ENCODE results near the gene ZNF618. TPM values are rescaled to one million over a fixed set of nuclear protein-coding genes. Genes with fewer than 3 reads are reported as not detected.

ZNF618 gene
- polyA plus RNA-seq, 1 of the 3 experiments (the other 2 are of a cell fraction): 6.2 TPM

- Histone ChIP-seq H3K79me2 (ENCODE audit: insufficient read depth) (peaks cover 55% of the 10 kb centered on the region), H3K36me3 (replicated peaks in 1 of 2; ENCODE audit: control insufficient read depth in 1 of 2, insufficient read depth in 2 of 2, low read length in 1 of 2) (no peaks in the 10 kb centered on the region), H3K27me3 (ENCODE audit: insufficient read depth) (no peaks in the 10 kb centered on the region), H3K4me1 (ENCODE audit: control insufficient read depth in 1 of 2, insufficient read depth in 2 of 2, low read depth in 1 of 2, low read length in 1 of 2) (peaks cover 6 to 16% of the 10 kb centered on the region in 2 experiments; a peak in 1 of 4 replicates), H3K9ac (no peak overlapping the region), H4K20me1 (ENCODE audit: insufficient read depth) (peaks cover 61% of the 10 kb centered on the region), H3F3A (replicated peaks; ENCODE audit: insufficient read depth) (peaks cover 3% of the 10 kb centered on the region), H3K4me2 (no peak overlapping the region), H3K27ac (ENCODE audit: low read depth in 2 of 2, low read length in 1 of 2) (no peak overlapping the region), H3K9me2 (no peaks in the 10 kb centered on the region), H3K9me3 (no peaks in the 10 kb centered on the region), H3K4me3 (ENCODE audit: low read depth in 2 of 2, low read length in 1 of 2) (no peak overlapping the region), H2AFZ (ENCODE audit: low read depth) (no peak overlapping the region)
- no peak for DNase-seq
- ChIA-PET POLR2A (no interaction called here), CTCF (interaction anchor here (1.6 kb wide), 1 partner anchor 37 kb away, joined by 4 read pairs; the partner anchor contains the start of gene ZNF618)
- TF ChIP-seq, protein P1, sequence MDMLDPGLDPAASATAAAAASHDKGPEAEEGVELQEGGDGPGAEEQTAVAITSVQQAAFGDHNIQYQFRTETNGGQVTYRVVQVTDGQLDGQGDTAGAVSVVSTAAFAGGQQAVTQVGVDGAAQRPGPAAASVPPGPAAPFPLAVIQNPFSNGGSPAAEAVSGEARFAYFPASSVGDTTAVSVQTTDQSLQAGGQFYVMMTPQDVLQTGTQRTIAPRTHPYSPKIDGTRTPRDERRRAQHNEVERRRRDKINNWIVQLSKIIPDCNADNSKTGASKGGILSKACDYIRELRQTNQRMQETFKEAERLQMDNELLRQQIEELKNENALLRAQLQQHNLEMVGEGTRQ (IDR thresholded peaks at IDR 0.05; ENCODE audit: borderline replicate concordance, low read depth, low read length): no peak
- TF ChIP-seq REST (IDR thresholded peaks at IDR 0.05; ENCODE audit: low read depth, low read length) (no peak), GABPA (IDR thresholded peaks at IDR 0.05; ENCODE audit: low read depth) (no peak), ZBTB33 (IDR thresholded peaks at IDR 0.05; ENCODE audit: borderline replicate concordance, low read depth) (no peak), NRF1 (IDR thresholded peaks at IDR 0.05; ENCODE audit: low read depth, low read length) (no peak), CTCF (IDR thresholded peaks at IDR 0.05) (no peak), SMC3 (IDR thresholded peaks at IDR 0.05; ENCODE audit: low read depth, low read length) (no peak), RCOR1 (IDR thresholded peaks at IDR 0.05; ENCODE audit: low read length) (no peak), SIN3A (IDR thresholded peaks at IDR 0.05; ENCODE audit: borderline replicate concordance, low read depth, low read length) (no peak), JUND (IDR thresholded peaks at IDR 0.05) (no peak)
- TF ChIP-seq, protein P2, sequence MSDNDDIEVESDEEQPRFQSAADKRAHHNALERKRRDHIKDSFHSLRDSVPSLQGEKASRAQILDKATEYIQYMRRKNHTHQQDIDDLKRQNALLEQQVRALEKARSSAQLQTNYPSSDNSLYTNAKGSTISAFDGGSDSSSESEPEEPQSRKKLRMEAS (IDR thresholded peaks at IDR 0.05; ENCODE audit: low read depth): no peak
- WGBS (ENCODE audit: low lambda C conversion rate): 96% methylated on average over 5 of the region's 5 CpGs
Measured at GRCh38 chr9:113913426-113914195, 37.5 kb downstream of the ZNF618 start.
